Brain microvascular endothelial cell (primary cell): ENCODE measurements around the gene ARF3.
"Not testable (repeated sequence)": the region's sequence is repeated elsewhere in the genome, so short reads cannot be mapped to it uniquely, and the experiment has no call there.

Experiments used
- DNase-seq: peaks from one replicate; pipeline ENCODE4 v3.0.0-alpha.2; 2020
- H3K27ac ChIP-seq: fragments of 250-450 bp; sonication (Bioruptor Pico); 2 replicates; pipeline ENCODE4 v1.5.1; 2020; ENCODE audit warnings: mild to moderate bottlenecking, moderate library complexity
- H3K27me3 ChIP-seq: fragments of 250-450 bp; sonication (Bioruptor Pico); replicated peaks from 2 replicates; pipeline ENCODE4 v1.5.1; 2020; ENCODE audit warnings: mild to moderate bottlenecking
- H3K36me3 ChIP-seq: fragments of 250-450 bp; sonication (Bioruptor Pico); replicated peaks from 2 replicates; pipeline ENCODE4 v1.5.1; 2020; ENCODE audit warnings: mild to moderate bottlenecking
- H3K4me3 ChIP-seq: 2 replicates; pipeline ENCODE4 v1.5.1; 2011; ENCODE audit warnings: low read depth, mild to moderate bottlenecking, control low read depth, low read length, moderate library complexity
- in situ Hi-C: cut with HindIII; loops from 2 replicates; pipeline ENCODE4 v1.10.0; 2017; ENCODE audit warnings: low sequenced_read_pairs, low pct_ligation_motif_present
- TF ChIP-seq, protein P1 (sequence below): IDR thresholded peaks from 2 replicates; pipeline ENCODE4 v1.5.1; 2011; ENCODE audit warnings: low read depth, mild to moderate bottlenecking, moderate library complexity, low read length, control low read depth, inconsistent platforms; ENCODE audit errors: missing control alignments

Gene ARF3

GRCh38 chr12:48917857-48918537, 39.3 kb downstream of the ARF3 start:
- in situ Hi-C loops, result no loop called here
- H3K27ac ChIP-seq, result no peak overlapping the region
- DNase-seq, result no peak

GRCh38 chr12:48910196-48910595, 47.1 kb downstream of the ARF3 start:
- Histone ChIP-seq H3K27ac (no peak overlapping the region), H3K27me3 (no peaks in the 10 kb centered on the region), H3K4me3 (no peak overlapping the region), H3K36me3 (no peaks in the 10 kb centered on the region)
- in situ Hi-C loops, result no loop called here
- DNase-seq, result no peak
- TF ChIP-seq, protein P1, sequence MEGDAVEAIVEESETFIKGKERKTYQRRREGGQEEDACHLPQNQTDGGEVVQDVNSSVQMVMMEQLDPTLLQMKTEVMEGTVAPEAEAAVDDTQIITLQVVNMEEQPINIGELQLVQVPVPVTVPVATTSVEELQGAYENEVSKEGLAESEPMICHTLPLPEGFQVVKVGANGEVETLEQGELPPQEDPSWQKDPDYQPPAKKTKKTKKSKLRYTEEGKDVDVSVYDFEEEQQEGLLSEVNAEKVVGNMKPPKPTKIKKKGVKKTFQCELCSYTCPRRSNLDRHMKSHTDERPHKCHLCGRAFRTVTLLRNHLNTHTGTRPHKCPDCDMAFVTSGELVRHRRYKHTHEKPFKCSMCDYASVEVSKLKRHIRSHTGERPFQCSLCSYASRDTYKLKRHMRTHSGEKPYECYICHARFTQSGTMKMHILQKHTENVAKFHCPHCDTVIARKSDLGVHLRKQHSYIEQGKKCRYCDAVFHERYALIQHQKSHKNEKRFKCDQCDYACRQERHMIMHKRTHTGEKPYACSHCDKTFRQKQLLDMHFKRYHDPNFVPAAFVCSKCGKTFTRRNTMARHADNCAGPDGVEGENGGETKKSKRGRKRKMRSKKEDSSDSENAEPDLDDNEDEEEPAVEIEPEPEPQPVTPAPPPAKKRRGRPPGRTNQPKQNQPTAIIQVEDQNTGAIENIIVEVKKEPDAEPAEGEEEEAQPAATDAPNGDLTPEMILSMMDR, result no peak

More at GRCh38 chr12:48917857-48918537, 39.3 kb downstream of the ARF3 start:
- Histone ChIP-seq H3K27me3 (no peaks in the 10 kb centered on the region), H3K4me3 (no peak overlapping the region), H3K36me3 (peaks cover 10% of the 10 kb centered on the region)
- TF ChIP-seq, protein P1, result no peak

DNA sequence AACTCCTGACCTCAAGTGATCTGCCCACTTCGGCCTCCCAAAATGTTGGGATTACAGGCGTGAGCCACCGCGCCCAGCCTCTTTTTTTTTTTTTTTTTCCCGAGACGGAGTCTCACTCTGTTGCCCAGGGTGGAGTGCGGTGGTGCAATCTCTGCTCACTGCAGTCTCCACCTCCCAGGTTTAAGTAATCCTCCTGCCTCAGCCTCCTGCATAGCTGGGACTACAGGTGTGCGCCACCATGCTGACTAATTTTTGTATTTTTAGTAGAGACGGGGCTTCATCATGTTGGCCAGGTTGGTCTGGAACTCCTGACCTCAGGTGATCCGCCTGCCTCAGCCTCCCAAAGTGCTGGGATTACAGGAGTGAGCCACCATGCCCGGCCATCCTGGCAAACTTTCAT, 47.6 kb downstream of the ARF3 start:
- H3K4me3 ChIP-seq, H3K27me3 ChIP-seq, in situ Hi-C loops, H3K27ac ChIP-seq, DNase-seq, H3K36me3 ChIP-seq: not testable (repeated sequence)

- H3K36me3 ChIP-seq, result no peaks in the 10 kb centered on the region
- no peak for DNase-seq
- no peak overlapping the region for H3K27ac ChIP-seq
- no peaks in the 10 kb centered on the region for H3K27me3 ChIP-seq
- in situ Hi-C loops, result no loop called here
- H3K4me3 ChIP-seq, result no peak overlapping the region
- TF ChIP-seq, protein P1, result no peak
Observed at GRCh38 chr12:48907245-48907644, 50.0 kb downstream of the ARF3 start.

DNA sequence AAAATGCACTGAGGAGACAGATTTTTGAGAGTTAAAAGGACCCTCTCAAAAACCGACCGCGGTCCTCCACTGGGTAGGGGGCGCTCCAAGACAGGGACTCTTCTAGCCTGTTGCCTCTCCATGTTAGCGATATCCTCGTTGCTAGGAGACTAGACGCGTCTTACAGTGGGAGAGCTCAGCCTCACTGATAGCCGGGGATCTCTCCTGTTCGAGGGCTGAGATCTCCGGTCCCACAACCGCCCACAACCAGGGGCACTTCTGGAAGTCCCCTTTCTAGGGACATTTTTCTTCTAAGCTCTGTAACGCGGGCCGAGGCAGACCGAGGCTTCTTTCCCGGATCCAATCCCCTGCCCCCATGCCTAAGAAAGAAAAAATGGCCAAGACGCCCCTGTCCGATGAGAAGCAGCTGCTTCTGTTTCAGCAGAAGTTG, 53.3 kb downstream of the ARF3 start:
- Histone ChIP-seq H3K27ac (no peak overlapping the region), H3K4me3 (peak overlapping the region; percentile 54), H3K27me3 (no peaks in the 10 kb centered on the region), H3K36me3 (no peaks in the 10 kb centered on the region)
- in situ Hi-C loops, result no loop called here
- TF ChIP-seq, protein P1, result peak; percentile 84
- peak; percentile 81 for DNase-seq

DNA sequence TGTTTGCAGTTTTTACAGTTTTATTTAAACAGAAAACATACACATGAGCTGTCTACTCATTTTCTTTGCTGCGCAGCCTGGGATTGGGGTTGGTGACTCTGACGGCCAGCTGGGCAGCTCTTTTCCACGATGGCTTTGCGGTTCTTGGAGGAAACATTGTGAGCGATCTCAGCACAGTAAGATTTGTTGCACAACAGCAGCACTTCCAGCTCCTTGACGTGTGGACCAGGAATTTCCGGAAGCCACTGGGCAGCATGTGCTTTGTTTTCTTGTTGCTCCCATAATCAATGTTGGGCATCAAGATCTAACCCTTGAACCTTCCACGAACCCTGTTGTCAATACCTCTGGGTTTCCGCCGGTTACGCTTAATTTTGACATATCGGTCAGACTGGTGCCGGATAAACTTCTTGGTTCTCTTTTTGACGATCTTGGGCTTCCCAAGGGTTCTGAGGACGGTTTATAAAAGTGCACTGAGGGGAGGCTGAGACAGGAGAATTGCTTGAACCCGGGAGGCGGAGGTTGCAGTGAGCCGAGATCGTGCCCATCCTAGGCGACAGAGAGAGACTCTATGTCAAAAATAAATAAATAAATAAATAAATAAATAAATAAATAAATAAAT, 53.8 kb downstream of the ARF3 start:
- DNase-seq, result no peak
- Histone ChIP-seq H3K27ac (no peak overlapping the region), H3K4me3 (no peak overlapping the region), H3K27me3 (no peaks in the 10 kb centered on the region), H3K36me3 (no peaks in the 10 kb centered on the region)
- in situ Hi-C loops, result no loop called here
- TF ChIP-seq, protein P1, result no peak
